ENCODE data around the gene CPED1. TPM values are rescaled to one million over a fixed set of nuclear protein-coding genes. Genes with fewer than 3 reads are reported as not detected.

CPED1 gene
- total and polyA plus RNA-seq, 10 of the 15 experiments (the other 5 are each of a cell fraction or from before 2014, with no cell fraction given): 0.01 to 0.77 (median 0.10) TPM; not detected in 1

GRCh38 chr7:121278120-121279021 lies 289.9 kb downstream of the CPED1 start (continued):
- TF ChIP-seq, protein P1, sequence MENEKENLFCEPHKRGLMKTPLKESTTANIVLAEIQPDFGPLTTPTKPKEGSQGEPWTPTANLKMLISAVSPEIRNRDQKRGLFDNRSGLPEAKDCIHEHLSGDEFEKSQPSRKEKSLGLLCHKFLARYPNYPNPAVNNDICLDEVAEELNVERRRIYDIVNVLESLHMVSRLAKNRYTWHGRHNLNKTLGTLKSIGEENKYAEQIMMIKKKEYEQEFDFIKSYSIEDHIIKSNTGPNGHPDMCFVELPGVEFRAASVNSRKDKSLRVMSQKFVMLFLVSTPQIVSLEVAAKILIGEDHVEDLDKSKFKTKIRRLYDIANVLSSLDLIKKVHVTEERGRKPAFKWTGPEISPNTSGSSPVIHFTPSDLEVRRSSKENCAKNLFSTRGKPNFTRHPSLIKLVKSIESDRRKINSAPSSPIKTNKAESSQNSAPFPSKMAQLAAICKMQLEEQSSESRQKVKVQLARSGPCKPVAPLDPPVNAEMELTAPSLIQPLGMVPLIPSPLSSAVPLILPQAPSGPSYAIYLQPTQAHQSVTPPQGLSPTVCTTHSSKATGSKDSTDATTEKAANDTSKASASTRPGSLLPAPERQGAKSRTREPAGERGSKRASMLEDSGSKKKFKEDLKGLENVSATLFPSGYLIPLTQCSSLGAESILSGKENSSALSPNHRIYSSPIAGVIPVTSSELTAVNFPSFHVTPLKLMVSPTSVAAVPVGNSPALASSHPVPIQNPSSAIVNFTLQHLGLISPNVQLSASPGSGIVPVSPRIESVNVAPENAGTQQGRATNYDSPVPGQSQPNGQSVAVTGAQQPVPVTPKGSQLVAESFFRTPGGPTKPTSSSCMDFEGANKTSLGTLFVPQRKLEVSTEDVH (IDR thresholded peaks at IDR 0.05; ENCODE audit: low read depth, partially characterized antibody): no peak
- TF ChIP-seq SRF (IDR thresholded peaks at IDR 0.05; ENCODE audit: low read depth in 2 of 2, low read length in 2 of 2) (peak in 1 of 2 experiments; percentile 78; a peak in 2 of 4 replicates), NR2F1 (conservative IDR thresholded peaks at IDR 0.05) (peak; percentile 96), CBX3 (IDR thresholded peaks at IDR 0.05; ENCODE audit: borderline replicate concordance, low read depth) (no peak), NFXL1 (IDR thresholded peaks at IDR 0.05; ENCODE audit: borderline replicate concordance) (no peak), CHD2 (IDR thresholded peaks at IDR 0.05; ENCODE audit: borderline replicate concordance, low read depth, low read length) (peak; percentile 67; the same call in 1 of the 2 replicates), POLR2AphosphoS5 (IDR thresholded peaks at IDR 0.05; ENCODE audit: low read length) (no peak), TCF3 (IDR thresholded peaks at IDR 0.05; ENCODE audit: borderline replicate concordance, insufficient read depth, low read depth, low read length) (peak; percentile 63; the same call in 1 of the 2 replicates), ZZZ3 (IDR thresholded peaks at IDR 0.05; ENCODE audit: control insufficient read depth, insufficient read length, low read depth) (no peak), NRF1 (conservative IDR thresholded peaks at IDR 0.05; ENCODE audit: low read depth, low read length) (no peak), IKZF2 (IDR thresholded peaks at IDR 0.05) (peak; percentile 87 to 95), SMC3 (IDR thresholded peaks at IDR 0.05; ENCODE audit: borderline replicate concordance, low read length) (no peak), SUPT20H (IDR thresholded peaks at IDR 0.05; ENCODE audit: borderline replicate concordance, control insufficient read depth, low read depth, low read length) (no peak), KLF5 (IDR thresholded peaks at IDR 0.05; ENCODE audit: partially characterized antibody) (no peak), SUZ12 (IDR thresholded peaks at IDR 0.05; ENCODE audit: unreplicated experiment) (no peak), ATF7 (IDR thresholded peaks at IDR 0.05; ENCODE audit: low read depth) (peak; percentile 89), STAT3 (IDR thresholded peaks at IDR 0.05; ENCODE audit: low read depth, low read length) (peak; percentile 87; the same call in 1 of the 2 replicates), RCOR1 (conservative IDR thresholded peaks at IDR 0.05; ENCODE audit: low read depth, low read length) (peak; percentile 95), BHLHE40 (IDR thresholded peaks at IDR 0.05; ENCODE audit: borderline replicate concordance in 1 of 2, low read depth in 2 of 2, low read length in 1 of 2) (peak; percentile 65 to 67; a peak in 2 of 4 replicates), HCFC1 (IDR thresholded peaks at IDR 0.05; ENCODE audit: low read length) (no peak), RUNX3 (IDR thresholded peaks at IDR 0.05; ENCODE audit: low read length) (peak; percentile 89), MEF2B (IDR thresholded peaks at IDR 0.05; ENCODE audit: partially characterized antibody, poor library complexity, severe bottlenecking) (peak; percentile 87), SMAD1 (IDR thresholded peaks at IDR 0.05; ENCODE audit: low read depth, partially characterized antibody) (no peak)
- TF ChIP-seq, protein P2, sequence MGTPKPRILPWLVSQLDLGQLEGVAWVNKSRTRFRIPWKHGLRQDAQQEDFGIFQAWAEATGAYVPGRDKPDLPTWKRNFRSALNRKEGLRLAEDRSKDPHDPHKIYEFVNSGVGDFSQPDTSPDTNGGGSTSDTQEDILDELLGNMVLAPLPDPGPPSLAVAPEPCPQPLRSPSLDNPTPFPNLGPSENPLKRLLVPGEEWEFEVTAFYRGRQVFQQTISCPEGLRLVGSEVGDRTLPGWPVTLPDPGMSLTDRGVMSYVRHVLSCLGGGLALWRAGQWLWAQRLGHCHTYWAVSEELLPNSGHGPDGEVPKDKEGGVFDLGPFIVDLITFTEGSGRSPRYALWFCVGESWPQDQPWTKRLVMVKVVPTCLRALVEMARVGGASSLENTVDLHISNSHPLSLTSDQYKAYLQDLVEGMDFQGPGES (IDR thresholded peaks at IDR 0.05): no peak
- TF ChIP-seq, protein P3, sequence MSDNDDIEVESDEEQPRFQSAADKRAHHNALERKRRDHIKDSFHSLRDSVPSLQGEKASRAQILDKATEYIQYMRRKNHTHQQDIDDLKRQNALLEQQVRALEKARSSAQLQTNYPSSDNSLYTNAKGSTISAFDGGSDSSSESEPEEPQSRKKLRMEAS (IDR thresholded peaks at IDR 0.05; ENCODE audit: low read depth, low read length): no peak
